SK-N-SH (cell line): ENCODE measurements around the gene ZNF628.

Source experiments
- RAD21 ChIP-seq: IDR thresholded peaks from 2 replicates; pipeline ENCODE4 v1.6.1; 2012; ENCODE audit warnings: mild to moderate bottlenecking, low read length
- TF ChIP-seq, protein P1 (sequence below): fragments of 200-600 bp; sonication (generic); IDR thresholded peaks from 2 replicates; pipeline ENCODE4 v1.6.1; 2017; ENCODE audit warnings: antibody characterized with exemption, mild to moderate bottlenecking, moderate library complexity

DNA sequence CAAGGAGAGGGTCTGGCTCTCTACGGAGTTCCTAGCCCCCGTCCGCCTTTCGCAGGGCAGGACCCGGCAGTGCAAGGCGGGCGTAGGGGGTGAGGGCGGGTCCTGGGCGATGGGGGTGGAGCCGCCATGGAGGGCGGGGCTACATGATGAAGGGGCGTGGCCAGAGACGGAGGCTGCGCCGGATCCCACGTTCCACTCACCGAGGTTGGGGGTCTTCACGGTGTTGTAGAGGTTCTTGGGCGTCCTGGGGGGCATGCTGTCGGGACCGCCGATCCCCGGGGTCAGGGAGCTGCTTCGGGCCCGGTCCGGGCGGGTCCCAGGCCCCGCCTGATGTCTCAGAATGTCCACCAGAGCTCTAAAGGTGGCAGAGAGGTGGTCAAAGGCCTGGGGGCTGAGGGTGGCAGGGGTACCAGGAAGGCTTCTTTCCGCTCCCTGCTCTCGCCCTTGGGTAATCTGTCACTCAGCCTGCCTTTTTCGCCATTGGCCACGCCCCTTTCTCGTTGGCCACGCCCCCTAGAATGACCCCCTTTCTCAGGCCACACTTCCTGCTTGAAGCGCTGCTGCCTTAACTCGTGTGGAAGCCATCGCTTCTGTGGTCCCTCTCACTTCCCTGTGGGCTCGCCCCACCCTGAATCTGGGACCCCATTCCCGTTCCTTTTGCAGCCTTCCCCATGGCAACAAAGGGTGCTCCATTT lies 35.9 kb upstream of the ZNF628 start:
- no peak for TF ChIP-seq RAD21
- TF ChIP-seq, protein P1, sequence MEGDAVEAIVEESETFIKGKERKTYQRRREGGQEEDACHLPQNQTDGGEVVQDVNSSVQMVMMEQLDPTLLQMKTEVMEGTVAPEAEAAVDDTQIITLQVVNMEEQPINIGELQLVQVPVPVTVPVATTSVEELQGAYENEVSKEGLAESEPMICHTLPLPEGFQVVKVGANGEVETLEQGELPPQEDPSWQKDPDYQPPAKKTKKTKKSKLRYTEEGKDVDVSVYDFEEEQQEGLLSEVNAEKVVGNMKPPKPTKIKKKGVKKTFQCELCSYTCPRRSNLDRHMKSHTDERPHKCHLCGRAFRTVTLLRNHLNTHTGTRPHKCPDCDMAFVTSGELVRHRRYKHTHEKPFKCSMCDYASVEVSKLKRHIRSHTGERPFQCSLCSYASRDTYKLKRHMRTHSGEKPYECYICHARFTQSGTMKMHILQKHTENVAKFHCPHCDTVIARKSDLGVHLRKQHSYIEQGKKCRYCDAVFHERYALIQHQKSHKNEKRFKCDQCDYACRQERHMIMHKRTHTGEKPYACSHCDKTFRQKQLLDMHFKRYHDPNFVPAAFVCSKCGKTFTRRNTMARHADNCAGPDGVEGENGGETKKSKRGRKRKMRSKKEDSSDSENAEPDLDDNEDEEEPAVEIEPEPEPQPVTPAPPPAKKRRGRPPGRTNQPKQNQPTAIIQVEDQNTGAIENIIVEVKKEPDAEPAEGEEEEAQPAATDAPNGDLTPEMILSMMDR = no peak
